ENCODE data around the gene DPEP3. TPM values are rescaled to one million over a fixed set of nuclear protein-coding genes. Genes with fewer than 3 reads are reported as not detected.

Gene DPEP3
- total and polyA plus RNA-seq, 8 donors, result 0.08 to 0.60 (median 0.09) TPM; not detected in 5

DNA sequence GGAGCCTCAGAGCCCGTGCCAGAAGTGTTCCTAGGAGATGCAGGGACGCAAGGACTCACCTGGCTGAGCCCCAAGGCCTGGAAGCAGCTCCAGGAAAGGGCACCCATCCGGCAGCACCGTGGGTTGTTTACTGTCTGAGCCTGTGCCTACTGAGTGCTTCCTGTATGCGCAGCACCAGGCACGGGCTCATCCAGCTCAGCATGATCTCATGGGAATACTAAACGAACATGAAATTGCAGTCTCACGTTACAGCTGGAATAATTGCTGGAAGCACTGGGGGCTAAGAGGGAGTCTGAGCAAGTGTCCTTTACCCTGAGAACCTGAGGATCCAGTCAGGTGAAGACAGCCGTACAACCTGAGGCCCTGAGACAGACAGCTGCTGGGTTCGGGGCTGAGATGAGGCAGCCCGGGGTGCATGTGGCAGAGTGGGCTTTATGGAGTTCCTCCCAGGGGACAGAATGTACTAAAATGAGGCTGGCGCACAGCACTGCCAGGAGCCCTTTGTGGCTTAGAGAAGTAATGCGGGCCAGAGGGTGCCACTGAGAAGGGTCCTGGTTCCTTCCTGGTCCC lies 54.0 kb downstream of the DPEP3 start:
- Histone ChIP-seq H3K27me3 (no peaks in the 10 kb centered on the region), H3K9me3 (no peaks in the 10 kb centered on the region), H3K27ac (peak overlapping the region in 1 of 2 donors; percentile 42), H3K4me1 (peaks cover 0 to 17% of the 10 kb centered on the region in 2 donors), H3K36me3 (peaks cover 0 to 43% of the 10 kb centered on the region in 2 donors), H3K4me3 (no peak overlapping the region)
- DNase-seq (no peak), ATAC-seq (peak; percentile 14)
- TF ChIP-seq, protein P1, sequence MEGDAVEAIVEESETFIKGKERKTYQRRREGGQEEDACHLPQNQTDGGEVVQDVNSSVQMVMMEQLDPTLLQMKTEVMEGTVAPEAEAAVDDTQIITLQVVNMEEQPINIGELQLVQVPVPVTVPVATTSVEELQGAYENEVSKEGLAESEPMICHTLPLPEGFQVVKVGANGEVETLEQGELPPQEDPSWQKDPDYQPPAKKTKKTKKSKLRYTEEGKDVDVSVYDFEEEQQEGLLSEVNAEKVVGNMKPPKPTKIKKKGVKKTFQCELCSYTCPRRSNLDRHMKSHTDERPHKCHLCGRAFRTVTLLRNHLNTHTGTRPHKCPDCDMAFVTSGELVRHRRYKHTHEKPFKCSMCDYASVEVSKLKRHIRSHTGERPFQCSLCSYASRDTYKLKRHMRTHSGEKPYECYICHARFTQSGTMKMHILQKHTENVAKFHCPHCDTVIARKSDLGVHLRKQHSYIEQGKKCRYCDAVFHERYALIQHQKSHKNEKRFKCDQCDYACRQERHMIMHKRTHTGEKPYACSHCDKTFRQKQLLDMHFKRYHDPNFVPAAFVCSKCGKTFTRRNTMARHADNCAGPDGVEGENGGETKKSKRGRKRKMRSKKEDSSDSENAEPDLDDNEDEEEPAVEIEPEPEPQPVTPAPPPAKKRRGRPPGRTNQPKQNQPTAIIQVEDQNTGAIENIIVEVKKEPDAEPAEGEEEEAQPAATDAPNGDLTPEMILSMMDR (IDR thresholded peaks at IDR 0.05), result no peak
- intact Hi-C loops (cut with DNase I), result loop anchor here in 1 of 2 donors (5.0 to 10.0 kb wide), 3 partner anchors 44 to 251 kb away; partner anchors contain the start of gene NRN1L

Other genes starting within 250 kb of the DPEP3 start
- gene RANBP10, start 173.9 kb downstream of the DPEP3 start, total RNA-seq, result 10 to 100 TPM; 16.8 to 18.0 TPM
- gene RANBP10, start 173.9 kb downstream of the DPEP3 start, polyA plus RNA-seq (ENCODE audit: insufficient read length in 6 of 6), result 10 to 100 TPM; 32.5 to 45.8 (median 39.5) TPM
- 1 to 10 TPM in 1 of 2 donors, under 1 TPM in 1; 0.52 to 4.4 TPM for gene TSNAXIP1, start 173.6 kb downstream of the DPEP3 start, total RNA-seq
- gene TSNAXIP1, start 173.6 kb downstream of the DPEP3 start, polyA plus RNA-seq (ENCODE audit: insufficient read length in 6 of 6), result 1 to 10 TPM; 5.2 to 7.1 (median 6.8) TPM
- 10 to 100 TPM; 21.7 to 26.2 TPM for gene THAP11, start 138.2 kb downstream of the DPEP3 start, total RNA-seq
- 10 to 100 TPM; 24.7 to 30.5 (median 28.2) TPM for gene THAP11, start 138.2 kb downstream of the DPEP3 start, polyA plus RNA-seq (ENCODE audit: insufficient read length in 6 of 6)
- 10 to 100 TPM; 91.5 to 92.2 TPM for gene NUTF2, start 133.6 kb downstream of the DPEP3 start, total RNA-seq
- gene NUTF2, start 133.6 kb downstream of the DPEP3 start, polyA plus RNA-seq (ENCODE audit: insufficient read length in 6 of 6), result 100 to 1,000 TPM; 108 to 123 (median 117) TPM
- 10 to 100 TPM; 30.8 to 37.9 TPM for gene CENPT, start 132.8 kb downstream of the DPEP3 start, total RNA-seq
- 10 to 100 TPM; 47.7 to 62.6 (median 53.4) TPM for gene CENPT, start 132.8 kb downstream of the DPEP3 start, polyA plus RNA-seq (ENCODE audit: insufficient read length in 6 of 6)
- 10 to 100 TPM; 47.9 to 48.8 TPM for gene EDC4, start 107.4 kb downstream of the DPEP3 start, total RNA-seq
- 10 to 100 TPM; 73.3 to 94.4 (median 77.5) TPM for gene EDC4, start 107.4 kb downstream of the DPEP3 start, polyA plus RNA-seq (ENCODE audit: insufficient read length in 6 of 6)
- 1 to 10 TPM in 1 of 2 donors, not detected in 1; 1.7 TPM for gene NRN1L, start 95.6 kb downstream of the DPEP3 start, total RNA-seq
- gene NRN1L, start 95.6 kb downstream of the DPEP3 start, polyA plus RNA-seq (ENCODE audit: insufficient read length in 6 of 6), result 1 to 10 TPM; 1.1 to 2.6 (median 1.9) TPM
- 10 to 100 TPM; 25.4 to 29.6 TPM for gene PSKH1, start 87.2 kb downstream of the DPEP3 start, total RNA-seq
- 10 to 100 TPM; 20.8 to 32.1 (median 29.8) TPM for gene PSKH1, start 87.2 kb downstream of the DPEP3 start, polyA plus RNA-seq (ENCODE audit: insufficient read length in 6 of 6)
- gene CTRL, start 48.6 kb downstream of the DPEP3 start, total RNA-seq, result under 1 TPM in 1 of 2 donors, not detected in 1; 0.50 TPM
- 1 to 10 TPM; 3.5 to 7.1 (median 5.3) TPM for gene CTRL, start 48.6 kb downstream of the DPEP3 start, polyA plus RNA-seq (ENCODE audit: insufficient read length in 6 of 6)
- 10 to 100 TPM; 59.7 to 76.8 TPM for gene PSMB10, start 43.6 kb downstream of the DPEP3 start, total RNA-seq
- gene PSMB10, start 43.6 kb downstream of the DPEP3 start, polyA plus RNA-seq (ENCODE audit: insufficient read length in 6 of 6), result 10 to 100 TPM; 20.7 to 34.2 (median 28.5) TPM
- gene LCAT, start 36.4 kb downstream of the DPEP3 start, total RNA-seq, result 10 to 100 TPM; 27.5 to 37.2 TPM
- 10 to 100 TPM; 23.9 to 37.6 (median 31.5) TPM for gene LCAT, start 36.4 kb downstream of the DPEP3 start, polyA plus RNA-seq (ENCODE audit: insufficient read length in 6 of 6)
- 100 to 1,000 TPM in 1 of 2 donors, 10 to 100 TPM in 1; 99.2 to 121 TPM for gene SLC12A4, start 11.9 kb downstream of the DPEP3 start, total RNA-seq
- gene SLC12A4, start 11.9 kb downstream of the DPEP3 start, polyA plus RNA-seq (ENCODE audit: insufficient read length in 6 of 6), result 10 to 100 TPM; 42.6 to 55.7 (median 51.0) TPM
- gene DPEP2, start 19.0 kb upstream of the DPEP3 start, total RNA-seq, result 10 to 100 TPM in 1 of 2 donors, 1 to 10 TPM in 1; 7.3 to 12.6 TPM
- gene DPEP2, start 19.0 kb upstream of the DPEP3 start, polyA plus RNA-seq (ENCODE audit: insufficient read length in 6 of 6), result 1 to 10 TPM; 2.3 to 3.7 (median 3.2) TPM
- not detected for gene DPEP2NB, start 35.4 kb upstream of the DPEP3 start, total RNA-seq
- not detected for gene DPEP2NB, start 35.4 kb upstream of the DPEP3 start, polyA plus RNA-seq (ENCODE audit: insufficient read length in 6 of 6)
- gene DDX28, start 42.7 kb upstream of the DPEP3 start, total RNA-seq, result 10 to 100 TPM in 1 of 2 donors, 1 to 10 TPM in 1; 6.7 to 10.5 TPM
- gene DDX28, start 42.7 kb upstream of the DPEP3 start, polyA plus RNA-seq (ENCODE audit: insufficient read length in 6 of 6), result 1 to 10 TPM; 5.1 to 7.4 (median 6.8) TPM
- 10 to 100 TPM; 16.2 to 22.4 TPM for gene DUS2, start 42.8 kb upstream of the DPEP3 start, total RNA-seq
- 10 to 100 TPM; 13.9 to 19.2 (median 16.4) TPM for gene DUS2, start 42.8 kb upstream of the DPEP3 start, polyA plus RNA-seq (ENCODE audit: insufficient read length in 6 of 6)
- 10 to 100 TPM; 58.5 to 65.8 TPM for gene NFATC3, start 104.9 kb upstream of the DPEP3 start, total RNA-seq
- gene NFATC3, start 104.9 kb upstream of the DPEP3 start, polyA plus RNA-seq (ENCODE audit: insufficient read length in 6 of 6), result 10 to 100 TPM; 34.6 to 42.9 (median 38.4) TPM

All from left lung (tissue), 10 donors.